WTC11 (cell line): ENCODE measurements around the gene NELL2.

ENCODE experiments used
- CTCF ChIP-seq: fragments of 200-600 bp; IDR thresholded peaks from 2 replicates; pipeline ENCODE4 v1.8.0; 2022; ENCODE audit warnings: antibody characterized with exemption
- ETV6 ChIP-seq: sonication (generic); formaldehyde crosslinking; IDR thresholded peaks from 2 replicates; pipeline ENCODE4 v1.8.1; 2022; ENCODE audit warnings: mild to moderate bottlenecking, missing genetic modification reagents
- IRF2 ChIP-seq: sonication (generic); formaldehyde crosslinking; IDR thresholded peaks from 2 replicates; pipeline ENCODE4 v1.8.0; 2022; ENCODE audit warnings: low read depth, missing genetic modification reagents, borderline replicate concordance
- USF1 ChIP-seq: sonication (generic); formaldehyde crosslinking; IDR thresholded peaks from 2 replicates; pipeline ENCODE4 v1.8.0; 2022; ENCODE audit warnings: mild to moderate bottlenecking, missing genetic modification reagents
- USF2 ChIP-seq: sonication (generic); formaldehyde crosslinking; IDR thresholded peaks from 2 replicates; pipeline ENCODE4 v1.8.1; 2023; ENCODE audit warnings: mild to moderate bottlenecking, missing genetic modification reagents, moderate library complexity
- ZNF138 ChIP-seq: sonication (generic); formaldehyde crosslinking; conservative IDR thresholded peaks from 2 replicates; pipeline ENCODE4 v1.8.1; 2022; ENCODE audit warnings: mild to moderate bottlenecking, moderate library complexity, missing genetic modification reagents
- ZNF671 ChIP-seq: fragments of 250-450 bp; sonication (Bioruptor Pico); IDR thresholded peaks from 2 replicates; pipeline ENCODE4 v1.8.0; 2021; ENCODE audit warnings: mild to moderate bottlenecking
- ZSCAN18 ChIP-seq: fragments of 250-450 bp; sonication (Bioruptor Pico); IDR thresholded peaks from 2 replicates; pipeline ENCODE4 v2.1.2; 2022; ENCODE audit warnings: mild to moderate bottlenecking, moderate library complexity

- TF ChIP-seq CTCF (no peak), ZNF138 (CRISPR knock-in tag) (no peak), USF2 (CRISPR knock-in tag) (no peak), USF1 (CRISPR knock-in tag) (no peak), ZNF671 (CRISPR knock-in tag) (no peak), IRF2 (CRISPR knock-in tag) (no peak), ZSCAN18 (CRISPR knock-in tag) (no peak), ETV6 (CRISPR knock-in tag) (no peak)
Observed at GRCh38 chr12:44830566-44831055, 45.5 kb downstream of the NELL2 start.
